T-helper 1 cell (primary cell): ENCODE results near the gene KCTD16.

Experiments used
- DNase-seq, 5 donors: peaks; one replicate each; pipeline ENCODE4 v3.0.0-alpha.2; 2012 to 2020

The KCTD16 gene

GRCh38 chr5:144352330-144352729, 181.7 kb downstream of the KCTD16 start:
- DNase-seq = no peak

- DNase-seq = no peak
These were observed 182.2 kb downstream of the KCTD16 start for GRCh38 chr5:144352732-144353317.

GRCh38 chr5:144356489-144356888, 185.8 kb downstream of the KCTD16 start:
- DNase-seq = no peak

GRCh38 chr5:144361406-144361805, 190.7 kb downstream of the KCTD16 start:
- no peak for DNase-seq

- no peak for DNase-seq
These were observed 195.2 kb downstream of the KCTD16 start for GRCh38 chr5:144365885-144366284.

- no peak for DNase-seq
These were observed 197.3 kb downstream of the KCTD16 start for GRCh38 chr5:144367991-144368390.

- no peak for DNase-seq
These were observed 197.9 kb downstream of the KCTD16 start for GRCh38 chr5:144368556-144368955.

- DNase-seq = no peak
These were observed 198.3 kb downstream of the KCTD16 start for GRCh38 chr5:144369006-144369405.

GRCh38 chr5:144370273-144370672, 199.6 kb downstream of the KCTD16 start:
- no peak for DNase-seq

GRCh38 chr5:144374637-144375036, 204.0 kb downstream of the KCTD16 start:
- no peak for DNase-seq

- DNase-seq = no peak
These were observed 206.5 kb downstream of the KCTD16 start for GRCh38 chr5:144377207-144377606.

GRCh38 chr5:144378681-144379080, 208.0 kb downstream of the KCTD16 start:
- DNase-seq = no peak

GRCh38 chr5:144385597-144385996, 214.9 kb downstream of the KCTD16 start:
- DNase-seq = no peak

GRCh38 chr5:144386315-144386714, 215.6 kb downstream of the KCTD16 start:
- DNase-seq = no peak

- DNase-seq = no peak
These were observed 219.5 kb downstream of the KCTD16 start for GRCh38 chr5:144390133-144390532.

- DNase-seq = no peak
These were observed 220.4 kb downstream of the KCTD16 start for GRCh38 chr5:144391044-144391443.

GRCh38 chr5:144393641-144394435, 223.2 kb downstream of the KCTD16 start:
- DNase-seq = no peak

GRCh38 chr5:144395704-144396103, 225.0 kb downstream of the KCTD16 start:
- no peak for DNase-seq

GRCh38 chr5:144403058-144403457, 232.4 kb downstream of the KCTD16 start:
- no peak for DNase-seq

- DNase-seq = no peak
These were observed 233.2 kb downstream of the KCTD16 start for GRCh38 chr5:144403817-144404420.

GRCh38 chr5:144404672-144405071, 234.0 kb downstream of the KCTD16 start:
- DNase-seq = no peak

- no peak for DNase-seq
These were observed 235.3 kb downstream of the KCTD16 start for GRCh38 chr5:144405991-144406390.

- DNase-seq = no peak
These were observed 235.8 kb downstream of the KCTD16 start for GRCh38 chr5:144406442-144406841.
